Mesenchymal stem cell (in vitro differentiated cells and primary cell): Measurements from ENCODE around the gene PDCL3.

Source experiments
- DNase-seq: peaks from one replicate; pipeline ENCODE4 v3.0.0-alpha.2; 2013
- H2AFZ ChIP-seq: one replicate; pipeline ENCODE4 v1.6.1; 2013; ENCODE audit warnings: low read depth, mild to moderate bottlenecking, control low read depth, inconsistent platforms, low read length, moderate library complexity
- H2AK5ac ChIP-seq: 2 replicates; pipeline ENCODE4 v1.6.1; 2013; ENCODE audit warnings: low read length, moderate library complexity, mild to moderate bottlenecking, inconsistent platforms; ENCODE audit not compliant: severe bottlenecking
- H2BK120ac ChIP-seq: one replicate; pipeline ENCODE4 v1.6.1; 2013; ENCODE audit warnings: low read depth, mild to moderate bottlenecking, inconsistent platforms, low read length, moderate library complexity
- H2BK12ac ChIP-seq, 2 experiments: one replicate each; pipeline ENCODE4 v1.6.1; 2013; ENCODE audit warnings: inconsistent platforms in 2 of 2, low read length in 2 of 2, mild to moderate bottlenecking in 2 of 2, moderate library complexity in 2 of 2, control low read depth in 1 of 2
- H2BK15ac ChIP-seq: one replicate; pipeline ENCODE4 v1.6.1; 2013; ENCODE audit warnings: mild to moderate bottlenecking, low read depth, inconsistent platforms; ENCODE audit not compliant: poor library complexity, severe bottlenecking
- H2BK5ac ChIP-seq: 2 replicates; pipeline ENCODE4 v1.6.1; 2013; ENCODE audit warnings: low read depth, mild to moderate bottlenecking, low read length, control low read depth, inconsistent platforms; ENCODE audit not compliant: poor library complexity, severe bottlenecking
- H3K14ac ChIP-seq, 2 experiments: one replicate each; pipeline ENCODE4 v1.6.1; 2013; ENCODE audit warnings: inconsistent platforms in 2 of 2, low read length in 2 of 2, control low read depth in 1 of 2, mild to moderate bottlenecking in 1 of 2, moderate library complexity in 1 of 2
- H3K18ac ChIP-seq, 2 experiments: one replicate each; pipeline ENCODE4 v1.6.1; 2013; ENCODE audit warnings: inconsistent platforms in 2 of 2, low read length in 2 of 2, control low read depth in 1 of 2, low read depth in 1 of 2, mild to moderate bottlenecking in 1 of 2
- H3K23ac ChIP-seq, 2 experiments: one replicate each; pipeline ENCODE4 v1.6.1; 2013; ENCODE audit warnings: inconsistent platforms in 2 of 2, low read length in 2 of 2, mild to moderate bottlenecking in 2 of 2, moderate library complexity in 2 of 2, control low read depth in 1 of 2
- H3K27ac ChIP-seq: 2 replicates; pipeline ENCODE4 v1.5.1; 2013; ENCODE audit warnings: mild to moderate bottlenecking, moderate library complexity, low read length, control low read depth, inconsistent platforms; ENCODE audit not compliant: poor library complexity, severe bottlenecking
- H3K27me3 ChIP-seq, 2 experiments: 2 replicates each; pipeline versions ENCODE4 v1.6.1 to v1.7.0; 2013; ENCODE audit warnings: low read length in 2 of 2, mild to moderate bottlenecking in 2 of 2, moderate library complexity in 2 of 2, control low read depth in 1 of 2, inconsistent platforms in 1 of 2; ENCODE audit not compliant: control insufficient read depth in 1 of 2, insufficient read depth in 1 of 2
- H3K36me3 ChIP-seq, 2 experiments: 2 replicates each; pipeline versions ENCODE4 v1.6.1 to v1.7.0; 2013; ENCODE audit warnings: low read length in 2 of 2, control low read depth in 1 of 2, inconsistent platforms in 1 of 2, low read depth in 1 of 2, mild to moderate bottlenecking in 1 of 2; ENCODE audit not compliant: insufficient read depth in 2 of 2, control insufficient read depth in 1 of 2
- H3K4ac ChIP-seq, 2 experiments: one replicate each; pipeline ENCODE4 v1.6.1; 2013; ENCODE audit warnings: inconsistent platforms in 2 of 2, low read length in 2 of 2, mild to moderate bottlenecking in 2 of 2, moderate library complexity in 2 of 2, control low read depth in 1 of 2, low read depth in 1 of 2
- H3K4me1 ChIP-seq: 2 replicates; pipeline ENCODE4 v1.6.1; 2013; ENCODE audit warnings: low read depth, low read length, control low read depth; ENCODE audit not compliant: control insufficient read depth, insufficient read depth
- H3K4me2 ChIP-seq: 2 replicates; pipeline ENCODE4 v1.6.1; 2013; ENCODE audit warnings: low read length, mild to moderate bottlenecking, inconsistent platforms; ENCODE audit not compliant: poor library complexity, severe bottlenecking
- H3K4me3 ChIP-seq, 2 experiments: 2 replicates each; pipeline versions ENCODE4 v1.5.1 to v1.7.0; 2013; ENCODE audit warnings: low read length in 2 of 2, mild to moderate bottlenecking in 2 of 2, control low read depth in 1 of 2, low read depth in 1 of 2; ENCODE audit not compliant: insufficient read depth in 1 of 2
- H3K79me1 ChIP-seq: replicated peaks from 2 replicates; pipeline ENCODE4 v1.6.1; 2013; ENCODE audit warnings: mild to moderate bottlenecking, control low read depth, low read length, inconsistent platforms; ENCODE audit not compliant: poor library complexity, severe bottlenecking
- H3K9ac ChIP-seq: 2 replicates; pipeline ENCODE4 v1.7.0; 2013; ENCODE audit warnings: mild to moderate bottlenecking, low read length, moderate library complexity
- H3K9me3 ChIP-seq: 2 replicates; pipeline ENCODE4 v1.7.0; 2013; ENCODE audit warnings: mild to moderate bottlenecking, low read length; ENCODE audit not compliant: control insufficient read depth
- H4K8ac ChIP-seq: one replicate; pipeline ENCODE4 v1.6.1; 2013; ENCODE audit warnings: inconsistent platforms, mild to moderate bottlenecking, low read length, moderate library complexity
- H4K91ac ChIP-seq: one replicate; pipeline ENCODE4 v1.6.1; 2013; ENCODE audit warnings: mild to moderate bottlenecking, low read length, inconsistent platforms
- WGBS: methylation state at CpG from one replicate; pipeline ENCODE4 v1.1.7; 2013; ENCODE audit warnings: mixed read lengths; 5-methylcytosine and 5-hydroxymethylcytosine counted together

Gene PDCL3

GRCh38 chr2:100623033-100623715 lies 60.4 kb downstream of the PDCL3 start:
- H3K79me1 ChIP-seq = no peaks in the 10 kb centered on the region
- no peak overlapping the region for H3K23ac ChIP-seq
- H3K9me3 ChIP-seq = no peaks in the 10 kb centered on the region
- H3K4ac ChIP-seq = no peak overlapping the region
- H3K4me1 ChIP-seq = no peaks in the 10 kb centered on the region
- WGBS = 66% methylated on average over 6 of the region's 8 CpGs
- no peak overlapping the region for H2AFZ ChIP-seq
- no peak overlapping the region for H2AK5ac ChIP-seq
- H3K9ac ChIP-seq = no peak overlapping the region
- H3K18ac ChIP-seq = no peak overlapping the region
- H3K36me3 ChIP-seq = no peaks in the 10 kb centered on the region
- DNase-seq = no peak
- no peak overlapping the region for H3K4me3 ChIP-seq
- H2BK5ac ChIP-seq = no peak overlapping the region
- H3K4me2 ChIP-seq = no peak overlapping the region
- no peak overlapping the region for H4K91ac ChIP-seq
- H2BK120ac ChIP-seq = no peak overlapping the region
- H3K27ac ChIP-seq = no peak overlapping the region
- peaks cover 25 to 72% of the 10 kb centered on the region in 2 experiments for H3K27me3 ChIP-seq
- H3K14ac ChIP-seq = no peak overlapping the region
- no peak overlapping the region for H2BK12ac ChIP-seq
- no peak overlapping the region for H4K8ac ChIP-seq
- no peak overlapping the region for H2BK15ac ChIP-seq

GRCh38 chr2:100623930-100624329 lies 61.1 kb downstream of the PDCL3 start:
- no peak overlapping the region for H3K18ac ChIP-seq
- no peak overlapping the region for H3K9ac ChIP-seq
- H2AK5ac ChIP-seq = no peak overlapping the region
- no peak overlapping the region for H3K23ac ChIP-seq
- H3K4me3 ChIP-seq = no peak overlapping the region
- no peak overlapping the region for H2BK15ac ChIP-seq
- WGBS = 89% methylated on average over 1 of the region's 2 CpGs
- H3K27me3 ChIP-seq = peaks cover 25 to 78% of the 10 kb centered on the region in 2 experiments
- DNase-seq = no peak
- no peak overlapping the region for H3K14ac ChIP-seq
- H3K9me3 ChIP-seq = no peaks in the 10 kb centered on the region
- no peak overlapping the region for H4K91ac ChIP-seq
- no peaks in the 10 kb centered on the region for H3K79me1 ChIP-seq
- no peak overlapping the region for H2BK12ac ChIP-seq
- no peak overlapping the region for H2BK5ac ChIP-seq
- H3K4me1 ChIP-seq = no peaks in the 10 kb centered on the region
- no peak overlapping the region for H4K8ac ChIP-seq
- H3K4me2 ChIP-seq = no peak overlapping the region
- no peak overlapping the region for H2AFZ ChIP-seq
- no peak overlapping the region for H3K4ac ChIP-seq
- no peak overlapping the region for H3K27ac ChIP-seq
- H2BK120ac ChIP-seq = no peak overlapping the region
- H3K36me3 ChIP-seq = no peaks in the 10 kb centered on the region

- H2AFZ ChIP-seq = no peak overlapping the region
- no peak overlapping the region for H2BK5ac ChIP-seq
- H3K4me3 ChIP-seq = no peak overlapping the region
- H3K14ac ChIP-seq = no peak overlapping the region
- H2BK12ac ChIP-seq = no peak overlapping the region
- H3K27ac ChIP-seq = no peak overlapping the region
- H3K4me2 ChIP-seq = no peak overlapping the region
- no peak overlapping the region for H2BK15ac ChIP-seq
- no peaks in the 10 kb centered on the region for H3K4me1 ChIP-seq
- no peak overlapping the region for H3K18ac ChIP-seq
- no peaks in the 10 kb centered on the region for H3K36me3 ChIP-seq
- no peak for DNase-seq
- H4K8ac ChIP-seq = no peak overlapping the region
- WGBS = 94% methylated on average over 4 of the region's 4 CpGs
- H2BK120ac ChIP-seq = no peak overlapping the region
- no peak overlapping the region for H3K23ac ChIP-seq
- H3K79me1 ChIP-seq = no peaks in the 10 kb centered on the region
- no peak overlapping the region for H2AK5ac ChIP-seq
- H3K4ac ChIP-seq = no peak overlapping the region
- H4K91ac ChIP-seq = no peak overlapping the region
- H3K9ac ChIP-seq = no peak overlapping the region
- peaks cover 29 to 74% of the 10 kb centered on the region in 2 experiments for H3K27me3 ChIP-seq
- no peaks in the 10 kb centered on the region for H3K9me3 ChIP-seq
These were observed 61.7 kb downstream of the PDCL3 start for GRCh38 chr2:100624536-100624935.

- Histone ChIP-seq H3K4ac (no peak overlapping the region), H3K4me2 (no peak overlapping the region), H3K9ac (no peak overlapping the region), H2AK5ac (no peak overlapping the region), H3K79me1 (no peaks in the 10 kb centered on the region), H2BK5ac (no peak overlapping the region), H3K18ac (no peak overlapping the region), H2BK120ac (no peak overlapping the region), H3K4me3 (no peak overlapping the region), H4K91ac (no peak overlapping the region), H3K23ac (no peak overlapping the region), H3K36me3 (no peaks in the 10 kb centered on the region), H2AFZ (no peak overlapping the region), H3K27ac (no peak overlapping the region), H3K9me3 (no peaks in the 10 kb centered on the region), H3K4me1 (no peaks in the 10 kb centered on the region), H2BK15ac (no peak overlapping the region), H2BK12ac (no peak overlapping the region), H4K8ac (no peak overlapping the region), H3K27me3 (peaks cover 34 to 73% of the 10 kb centered on the region in 2 experiments), H3K14ac (no peak overlapping the region)
- 80% methylated on average over 6 of the region's 6 CpGs for WGBS
- DNase-seq = no peak
These were observed 62.9 kb downstream of the PDCL3 start for GRCh38 chr2:100625717-100626116.
